HepG2 (cell line): ENCODE data around the gene MRPL20. TPM values are rescaled to one million over a fixed set of nuclear protein-coding genes. Genes with fewer than 3 reads are reported as not detected.
A peak's percentile ranks its signal among the peaks of the same experiment; 100 is the strongest.

Source experiments
- AKAP8 ChIP-seq: sonication (generic); formaldehyde crosslinking; IDR thresholded peaks from 2 replicates; pipeline ENCODE4 v1.5.1; 2020; ENCODE audit warnings: mild to moderate bottlenecking, missing genetic modification reagents
- ARID2 ChIP-seq: sonication (generic); formaldehyde crosslinking; IDR thresholded peaks from 2 replicates; pipeline ENCODE4 v1.8.1; 2022; ENCODE audit warnings: mild to moderate bottlenecking, missing genetic modification reagents, borderline replicate concordance
- ARNT2 ChIP-seq: sonication (generic); formaldehyde crosslinking; IDR thresholded peaks from 2 replicates; pipeline ENCODE4 v1.8.0; 2022; ENCODE audit warnings: mild to moderate bottlenecking, low read depth, missing genetic modification reagents, moderate library complexity
- ATM ChIP-seq: fragments of 450-650 bp; IDR thresholded peaks from 2 replicates; pipeline ENCODE4 v1.7.1; 2017; ENCODE audit warnings: mild to moderate bottlenecking, borderline replicate concordance
- DMAP1 ChIP-seq: IDR thresholded peaks from 2 replicates; pipeline ENCODE4 v1.6.1; 2016
- ETV5 ChIP-seq: IDR thresholded peaks from 2 replicates; pipeline ENCODE4 v1.6.1; 2018; ENCODE audit warnings: missing biosample characterization, missing genetic modification reagents, inconsistent platforms, borderline replicate concordance
- FOXA1 ChIP-seq, 2 experiments: fragments of 450-650 bp in 1 of 2; sonication (generic) in 1 of 2; formaldehyde crosslinking in 1 of 2; IDR thresholded peaks; 2 replicates each; pipeline versions ENCODE4 v1.4.0 to v1.6.1; 2016 to 2020; ENCODE audit warnings: missing genetic modification reagents in 1 of 2
- HNF4G ChIP-seq, 2 experiments: sonication (generic) in 1 of 2; formaldehyde crosslinking in 1 of 2; IDR thresholded peaks; 2 replicates each; pipeline versions ENCODE4 v1.4.0 to v1.6.1; 2011 to 2020; ENCODE audit warnings: borderline replicate concordance in 2 of 2, low read depth in 2 of 2, mild to moderate bottlenecking in 2 of 2, low read length in 1 of 2, missing genetic modification reagents in 1 of 2, moderate library complexity in 1 of 2
- KAT2B ChIP-seq: fragments of 150-350 bp; IDR thresholded peaks from 2 replicates; pipeline ENCODE4 v1.6.1; 2014; ENCODE audit warnings: low read depth, low read length, borderline replicate concordance
- KLF12 ChIP-seq: sonication (generic); formaldehyde crosslinking; IDR thresholded peaks from 2 replicates; pipeline ENCODE4 v1.4.0; 2020; ENCODE audit warnings: missing genetic modification reagents, borderline replicate concordance
- KMT2B ChIP-seq: IDR thresholded peaks from 2 replicates; pipeline ENCODE4 v1.6.1; 2016; ENCODE audit warnings: missing genetic modification reagents, missing compliant biosample characterization
- MAFK ChIP-seq, 2 experiments: IDR thresholded peaks in 1 of 2; conservative IDR thresholded peaks in 1 of 2; 2 replicates each; pipeline ENCODE4 v1.6.1; 2011; ENCODE audit warnings: improper control_type of control experiment in 2 of 2, low read length in 2 of 2
- NCOA5 ChIP-seq: sonication (generic); formaldehyde crosslinking; IDR thresholded peaks from 2 replicates; pipeline ENCODE4 v1.4.0; 2020; ENCODE audit warnings: missing genetic modification reagents
- POLR2G ChIP-seq: fragments of 200-400 bp; formaldehyde crosslinking; IDR thresholded peaks from 2 replicates; pipeline ENCODE4 v1.6.1; 2018; ENCODE audit warnings: mild to moderate bottlenecking, low read depth, low read length, moderate library complexity
- RBM22 ChIP-seq: fragments of 200-400 bp; formaldehyde crosslinking; optimal IDR thresholded peaks from 2 replicates; pipeline ENCODE3; 2017; ENCODE audit warnings: mild to moderate bottlenecking, low read length, moderate library complexity
- SOX5 ChIP-seq: IDR thresholded peaks from 2 replicates; pipeline ENCODE4 v1.6.1; 2016; ENCODE audit warnings: borderline replicate concordance
- SRF ChIP-seq: IDR thresholded peaks from 2 replicates; pipeline ENCODE4 v1.6.1; 2011; ENCODE audit warnings: mild to moderate bottlenecking, low read depth, low read length, moderate library complexity
- SSRP1 ChIP-seq: IDR thresholded peaks from 2 replicates; pipeline ENCODE4 v1.6.1; 2016; ENCODE audit warnings: control low read depth
- ZFP62 ChIP-seq: sonication (generic); formaldehyde crosslinking; IDR thresholded peaks from 2 replicates; pipeline ENCODE4 v1.4.0; 2020; ENCODE audit warnings: missing genetic modification reagents
- ZMYM2 ChIP-seq: sonication (generic); formaldehyde crosslinking; IDR thresholded peaks from 2 replicates; pipeline ENCODE4 v1.8.0; 2022; ENCODE audit warnings: mild to moderate bottlenecking, missing genetic modification reagents
- ZMYM3 ChIP-seq: sonication (generic); formaldehyde crosslinking; IDR thresholded peaks from 2 replicates; pipeline ENCODE4 v1.5.1; 2020; ENCODE audit warnings: mild to moderate bottlenecking, missing genetic modification reagents
- ZNF12 ChIP-seq: sonication (generic); formaldehyde crosslinking; IDR thresholded peaks from 2 replicates; pipeline ENCODE4 v1.5.0; 2020; ENCODE audit warnings: missing genetic modification reagents
- ZNF121 ChIP-seq: sonication (generic); formaldehyde crosslinking; IDR thresholded peaks from 2 replicates; pipeline ENCODE4 v1.5.0; 2020; ENCODE audit warnings: mild to moderate bottlenecking, missing genetic modification reagents
- ZNF264 ChIP-seq: sonication (generic); formaldehyde crosslinking; IDR thresholded peaks from 2 replicates; pipeline ENCODE4 v1.4.0; 2020; ENCODE audit warnings: missing genetic modification reagents
- ZNF3 ChIP-seq: IDR thresholded peaks from 2 replicates; pipeline ENCODE4 v1.7.0; 2017; ENCODE audit warnings: inconsistent platforms
- ZNF543 ChIP-seq: sonication (generic); formaldehyde crosslinking; IDR thresholded peaks from 2 replicates; pipeline ENCODE4 v1.4.0; 2020; ENCODE audit warnings: mild to moderate bottlenecking, missing genetic modification reagents
- ZNF552 ChIP-seq: sonication (generic); formaldehyde crosslinking; IDR thresholded peaks from 2 replicates; pipeline ENCODE4 v1.9.0; 2022; ENCODE audit warnings: missing genetic modification reagents, mild to moderate bottlenecking, borderline replicate concordance
- ZNF766 ChIP-seq: sonication (generic); formaldehyde crosslinking; IDR thresholded peaks from 2 replicates; pipeline ENCODE4 v1.5.0; 2020; ENCODE audit warnings: missing genetic modification reagents, borderline replicate concordance
- ZSCAN20 ChIP-seq: sonication (generic); formaldehyde crosslinking; IDR thresholded peaks from 2 replicates; pipeline ENCODE4 v1.4.0; 2020; ENCODE audit warnings: missing genetic modification reagents, mild to moderate bottlenecking, borderline replicate concordance
- polyA plus RNA-seq, 8 experiments: library from polyadenylated mRNA; depleted of rRNA in 3 of 8; stranded (reverse) in 7 of 8; unstranded in 1 of 8; fragments of >200 nt; fragmentation: Illumina TruSeq in 4 of 8; extraction: Trizol in 4 of 8; gene quantifications; 2 replicates each; pipeline versions ENCODE4 v1.2.1 to v1.2.3, GENCODE V29; 2011 to 2016; ENCODE audit warnings: low read depth in 4 of 8, missing spikeins in 1 of 8, mixed read lengths in 1 of 8; ENCODE audit not compliant: insufficient read depth in 1 of 8
- total RNA-seq, 5 experiments: library from RNA; depleted of rRNA; stranded (reverse); fragments of >200 nt; fragmentation: Illumina TruSeq; extraction: Trizol; gene quantifications; 2 replicates each; pipeline ENCODE4 v1.2.3, GENCODE V29; 2016; ENCODE audit warnings: low read depth in 1 of 5
- TF ChIP-seq, protein P1 (sequence below): sonication (generic); formaldehyde crosslinking; IDR thresholded peaks from 2 replicates; pipeline ENCODE4 v1.4.0; 2020; ENCODE audit warnings: missing genetic modification reagents
- TF ChIP-seq, protein P2 (sequence below): sonication (generic); formaldehyde crosslinking; IDR thresholded peaks from 2 replicates; pipeline ENCODE4 v1.4.0; 2020; ENCODE audit warnings: missing genetic modification reagents

MRPL20 gene
- total and polyA plus RNA-seq, 2 of the 13 experiments (the other 11 are each of a cell fraction or from before 2014, with no cell fraction given), result 59.2 to 127 TPM

DNA sequence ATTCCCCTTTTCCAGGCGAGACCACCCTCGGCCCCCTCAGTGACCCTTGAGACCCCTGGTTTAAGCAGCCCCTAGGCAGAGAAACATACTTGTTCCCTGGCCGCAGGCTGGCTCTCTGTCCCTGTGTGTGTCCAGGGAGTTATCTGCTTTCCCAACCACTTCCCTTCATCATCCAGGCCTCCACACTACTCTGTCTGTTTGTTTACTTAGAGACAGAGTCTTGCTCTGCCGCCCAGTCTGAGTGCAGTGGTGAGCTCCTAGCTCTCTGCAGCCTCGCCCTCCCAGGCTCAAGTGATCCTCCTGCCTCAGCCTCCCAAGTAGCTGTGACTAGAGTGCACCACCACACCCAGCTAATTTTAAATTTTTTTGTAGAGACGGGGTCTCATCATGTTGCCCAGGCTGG lies 22.6 kb upstream of the MRPL20 start (continued):
- TF ChIP-seq ZNF12 (no peak), KMT2B (CRISPR knock-in tag) (no peak), ZNF543 (CRISPR knock-in tag) (no peak), ZSCAN20 (CRISPR knock-in tag) (no peak), MAFK (conservative IDR thresholded peaks at IDR 0.05 in 1 of 2, IDR thresholded peaks at IDR 0.05 in 1 of 2; ENCODE audit: low read length in 2 of 2) (no peak), DMAP1 (CRISPR knock-in tag) (no peak), ARID2 (CRISPR knock-in tag) (0 out of 2 replicates have a peak, but pooled peaks have one; percentile 68), ZFP62 (no peak), SOX5 (CRISPR knock-in tag) (peak; percentile 10; the same call in 1 of the 2 replicates), RBM22 (peak; percentile 49), ZNF3 (0 out of 2 replicates have a peak, but pooled peaks have one; percentile 68), ZNF264 (CRISPR knock-in tag) (no peak; the same call in 1 of the 2 replicates), KAT2B (no peak), ZNF766 (no peak), ZMYM3 (CRISPR knock-in tag) (peak; percentile 99), ARNT2 (CRISPR knock-in tag) (no peak), ZNF552 (CRISPR knock-in tag) (no peak), SSRP1 (CRISPR knock-in tag) (peak; percentile 77), FOXA1 (IDR thresholded peaks at IDR 0.05) (no peak), FOXA1 (CRISPR knock-in tag; IDR thresholded peaks at IDR 0.05) (peak; percentile 91), POLR2G (peak; percentile 29; the same call in 1 of the 2 replicates), ATM (no peak), NCOA5 (CRISPR knock-in tag) (no peak), SRF (no peak), HNF4G (IDR thresholded peaks at IDR 0.05; ENCODE audit: borderline replicate concordance, low read depth, low read length) (no peak), HNF4G (CRISPR knock-in tag; IDR thresholded peaks at IDR 0.05; ENCODE audit: borderline replicate concordance, low read depth) (no peak), KLF12 (CRISPR knock-in tag) (no peak), ETV5 (CRISPR knock-in tag) (peak; percentile 7; the same call in 1 of the 2 replicates), ZMYM2 (CRISPR knock-in tag) (peak; percentile 83; the same call in 1 of the 2 replicates), ZNF121 (CRISPR knock-in tag) (peak; percentile 100), AKAP8 (CRISPR knock-in tag) (no peak)
- TF ChIP-seq, protein P1, sequence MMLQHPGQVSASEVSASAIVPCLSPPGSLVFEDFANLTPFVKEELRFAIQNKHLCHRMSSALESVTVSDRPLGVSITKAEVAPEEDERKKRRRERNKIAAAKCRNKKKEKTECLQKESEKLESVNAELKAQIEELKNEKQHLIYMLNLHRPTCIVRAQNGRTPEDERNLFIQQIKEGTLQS (CRISPR knock-in tag), result no peak
- TF ChIP-seq, protein P2, sequence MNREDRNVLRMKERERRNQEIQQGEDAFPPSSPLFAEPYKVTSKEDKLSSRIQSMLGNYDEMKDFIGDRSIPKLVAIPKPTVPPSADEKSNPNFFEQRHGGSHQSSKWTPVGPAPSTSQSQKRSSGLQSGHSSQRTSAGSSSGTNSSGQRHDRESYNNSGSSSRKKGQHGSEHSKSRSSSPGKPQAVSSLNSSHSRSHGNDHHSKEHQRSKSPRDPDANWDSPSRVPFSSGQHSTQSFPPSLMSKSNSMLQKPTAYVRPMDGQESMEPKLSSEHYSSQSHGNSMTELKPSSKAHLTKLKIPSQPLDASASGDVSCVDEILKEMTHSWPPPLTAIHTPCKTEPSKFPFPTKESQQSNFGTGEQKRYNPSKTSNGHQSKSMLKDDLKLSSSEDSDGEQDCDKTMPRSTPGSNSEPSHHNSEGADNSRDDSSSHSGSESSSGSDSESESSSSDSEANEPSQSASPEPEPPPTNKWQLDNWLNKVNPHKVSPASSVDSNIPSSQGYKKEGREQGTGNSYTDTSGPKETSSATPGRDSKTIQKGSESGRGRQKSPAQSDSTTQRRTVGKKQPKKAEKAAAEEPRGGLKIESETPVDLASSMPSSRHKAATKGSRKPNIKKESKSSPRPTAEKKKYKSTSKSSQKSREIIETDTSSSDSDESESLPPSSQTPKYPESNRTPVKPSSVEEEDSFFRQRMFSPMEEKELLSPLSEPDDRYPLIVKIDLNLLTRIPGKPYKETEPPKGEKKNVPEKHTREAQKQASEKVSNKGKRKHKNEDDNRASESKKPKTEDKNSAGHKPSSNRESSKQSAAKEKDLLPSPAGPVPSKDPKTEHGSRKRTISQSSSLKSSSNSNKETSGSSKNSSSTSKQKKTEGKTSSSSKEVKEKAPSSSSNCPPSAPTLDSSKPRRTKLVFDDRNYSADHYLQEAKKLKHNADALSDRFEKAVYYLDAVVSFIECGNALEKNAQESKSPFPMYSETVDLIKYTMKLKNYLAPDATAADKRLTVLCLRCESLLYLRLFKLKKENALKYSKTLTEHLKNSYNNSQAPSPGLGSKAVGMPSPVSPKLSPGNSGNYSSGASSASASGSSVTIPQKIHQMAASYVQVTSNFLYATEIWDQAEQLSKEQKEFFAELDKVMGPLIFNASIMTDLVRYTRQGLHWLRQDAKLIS (CRISPR knock-in tag), result no peak
